ELR (cell line): ENCODE data around the gene METTL21A.
A peak's percentile ranks its signal among the peaks of the same experiment; 100 is the strongest.

Experiments used
- DNase-seq: peaks from one replicate; pipeline ENCODE4 v3.0.0-alpha.2; 2015; ENCODE audit warnings: low read depth

The METTL21A gene

GRCh38 chr2:207624185-207625013, 795 bp downstream of the METTL21A start:
- peak; percentile 80 for DNase-seq

DNA sequence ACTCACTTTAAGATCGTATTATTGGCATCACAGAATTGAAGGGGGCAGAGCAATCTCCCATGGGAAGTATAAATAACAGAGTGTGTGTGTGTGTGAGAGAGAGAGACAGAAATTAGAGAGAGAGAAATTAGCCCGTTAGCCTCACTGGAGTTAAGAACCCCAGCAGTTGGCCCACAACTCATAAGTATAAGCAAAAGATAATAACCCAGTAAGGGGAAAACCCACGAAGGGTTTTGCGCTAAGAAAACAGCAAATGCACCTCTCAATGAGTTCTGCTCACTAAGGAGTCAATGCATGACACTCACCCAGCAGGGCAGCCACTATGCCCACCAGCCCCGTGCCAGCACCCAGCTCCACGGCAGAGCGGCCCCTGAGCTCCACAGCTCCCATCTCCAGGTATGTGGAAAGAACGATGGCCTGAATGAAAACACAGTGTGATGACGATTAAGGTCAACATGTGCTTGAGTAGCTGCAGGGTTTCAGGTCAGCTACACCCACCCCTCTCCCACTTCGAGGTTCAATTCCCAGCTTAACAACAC, 3.6 kb downstream of the METTL21A start:
- DNase-seq: no peak

- DNase-seq: no peak
These were observed 5.4 kb downstream of the METTL21A start for GRCh38 chr2:207619764-207620203.

GRCh38 chr2:207617011-207617671, 8.1 kb downstream of the METTL21A start:
- DNase-seq: peak; percentile 97

DNA sequence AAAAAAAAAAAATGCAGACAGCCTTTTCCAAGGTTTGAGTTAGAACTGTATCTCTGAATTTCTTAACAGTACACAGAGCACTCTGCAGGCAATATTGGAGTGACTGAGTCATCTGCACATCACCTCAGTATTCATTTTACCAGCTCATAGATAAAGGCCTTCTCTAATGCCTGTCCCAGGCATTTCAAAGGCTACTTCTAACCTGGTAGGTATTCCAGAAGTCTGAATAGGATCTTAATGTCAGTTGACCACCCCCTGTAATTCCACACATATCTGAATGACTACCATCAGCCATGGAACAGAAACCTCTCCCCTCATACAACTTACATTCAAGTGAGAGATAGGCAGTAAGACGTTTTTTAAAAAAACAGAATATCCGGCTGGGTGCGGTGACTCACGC, 9.0 kb downstream of the METTL21A start:
- DNase-seq: peak; percentile 85

GRCh38 chr2:207614824-207615223, 10.4 kb downstream of the METTL21A start:
- DNase-seq: no peak

DNA sequence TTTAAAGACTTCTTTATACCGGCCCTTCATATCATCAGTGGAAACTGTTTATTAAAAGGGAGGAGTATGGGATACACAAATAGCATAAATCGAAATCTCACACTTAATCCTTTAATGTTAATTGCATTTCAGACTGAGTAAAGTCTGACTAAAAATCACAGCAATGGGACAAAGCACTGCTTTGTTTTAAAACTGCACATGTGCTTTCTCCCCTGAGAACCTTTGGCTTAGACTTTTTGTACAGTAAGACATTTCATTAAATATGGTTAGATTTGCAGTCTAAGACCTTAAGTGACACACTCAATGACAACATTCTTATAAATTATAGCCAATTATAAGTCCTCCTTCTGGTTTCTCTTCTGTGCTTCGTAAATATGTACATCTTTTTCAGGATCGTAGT, 12.5 kb downstream of the METTL21A start:
- no peak for DNase-seq

DNA sequence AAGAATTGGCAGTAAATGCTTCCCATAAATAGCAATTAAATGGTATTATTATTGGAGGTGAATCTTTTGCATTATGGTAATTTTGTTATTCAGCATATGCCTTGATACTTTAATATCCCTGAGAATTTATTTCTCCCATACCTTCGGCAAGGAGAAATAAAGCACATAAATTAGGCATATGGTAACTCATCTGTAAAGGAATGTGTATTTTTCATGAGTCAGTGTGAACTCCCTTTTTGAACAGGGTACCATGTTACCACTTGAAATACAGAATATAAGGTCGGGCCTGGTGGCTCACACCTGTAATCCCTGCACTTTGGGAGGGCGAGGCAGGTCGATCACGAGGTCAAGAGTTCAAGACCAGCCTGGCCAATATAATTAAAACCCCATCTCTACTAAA, 18.4 kb downstream of the METTL21A start:
- DNase-seq: no peak

- no peak for DNase-seq
These were observed 18.8 kb downstream of the METTL21A start for GRCh38 chr2:207606399-207606798.

DNA sequence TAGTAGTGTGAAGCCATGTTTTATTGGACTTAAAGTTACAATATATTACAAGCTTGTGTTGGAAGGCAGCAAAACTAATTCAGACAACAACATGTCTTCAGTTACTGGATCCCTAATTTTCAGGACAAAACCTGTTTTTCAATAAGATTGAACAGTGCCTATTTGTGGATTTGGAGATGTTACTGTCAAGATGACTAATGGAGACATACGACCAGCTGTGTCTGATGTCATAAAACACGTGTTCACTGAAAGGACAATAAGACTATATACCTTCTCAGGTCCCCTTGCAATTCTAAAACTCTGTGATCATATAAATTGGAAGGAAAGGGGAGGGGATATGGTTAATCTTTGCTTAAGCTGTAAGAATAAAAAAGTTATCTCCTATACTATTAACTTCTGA, 21.7 kb downstream of the METTL21A start:
- DNase-seq: no peak

GRCh38 chr2:207601774-207602173, 23.4 kb downstream of the METTL21A start:
- no peak for DNase-seq

DNA sequence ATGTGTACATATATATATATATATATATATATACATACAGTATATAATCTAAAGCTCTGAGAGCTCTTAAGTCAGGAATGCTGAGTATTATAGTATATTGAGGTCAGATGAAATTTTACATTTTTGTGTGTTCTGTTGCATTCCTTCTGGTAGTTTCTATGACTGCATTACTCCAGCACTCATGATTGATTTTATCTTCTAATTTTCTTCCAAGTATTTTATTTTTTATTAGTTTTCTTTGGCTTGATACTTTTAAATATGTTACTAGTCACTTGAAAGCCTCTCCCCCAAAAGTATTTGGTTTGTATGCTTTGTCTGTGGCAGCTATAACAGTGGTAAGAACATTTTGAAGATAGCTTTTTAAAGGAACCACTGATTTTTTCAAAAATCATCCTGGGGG, 25.0 kb downstream of the METTL21A start:
- no peak for DNase-seq

DNA sequence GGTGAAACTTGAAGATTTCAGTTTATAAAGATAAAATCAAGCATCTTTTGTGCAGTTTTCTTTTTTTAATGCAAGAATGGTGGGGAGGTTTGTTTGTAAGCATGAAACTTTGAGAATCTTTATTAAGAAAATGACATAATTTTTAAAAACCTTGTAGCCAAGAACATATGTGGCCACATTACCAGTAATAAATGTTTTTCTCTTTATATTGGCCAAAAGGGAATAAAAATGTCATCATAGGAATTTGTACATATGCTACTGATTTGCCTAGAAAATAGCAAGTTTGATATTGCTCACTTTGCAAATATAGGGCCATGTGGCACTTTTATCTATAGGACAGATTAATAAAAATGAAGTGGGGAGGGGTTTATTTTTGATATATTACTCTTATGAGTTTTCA, 25.6 kb downstream of the METTL21A start:
- no peak for DNase-seq

- no peak for DNase-seq
These were observed 30.5 kb downstream of the METTL21A start for GRCh38 chr2:207594731-207595130.

DNA sequence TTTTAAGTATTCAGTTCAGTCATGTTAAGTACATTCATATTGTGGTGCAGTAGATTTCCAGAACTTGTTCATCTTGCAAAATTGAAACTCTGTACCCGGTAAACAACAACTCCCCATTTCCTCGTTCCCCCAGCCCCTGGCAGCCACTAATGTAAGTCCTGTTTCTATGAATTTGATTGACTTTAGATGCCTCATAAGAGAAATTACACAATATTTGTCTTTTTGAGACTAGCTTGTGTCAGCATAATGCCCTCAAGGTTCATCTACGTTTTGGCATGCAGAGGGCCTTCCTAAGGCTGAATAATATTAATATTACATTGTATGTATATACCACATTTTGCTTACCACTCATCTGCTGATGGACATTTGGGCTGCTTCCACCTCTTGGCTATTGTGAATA, 30.9 kb downstream of the METTL21A start:
- DNase-seq: no peak

- DNase-seq: no peak
These were observed 31.9 kb downstream of the METTL21A start for GRCh38 chr2:207593277-207593676.

DNA sequence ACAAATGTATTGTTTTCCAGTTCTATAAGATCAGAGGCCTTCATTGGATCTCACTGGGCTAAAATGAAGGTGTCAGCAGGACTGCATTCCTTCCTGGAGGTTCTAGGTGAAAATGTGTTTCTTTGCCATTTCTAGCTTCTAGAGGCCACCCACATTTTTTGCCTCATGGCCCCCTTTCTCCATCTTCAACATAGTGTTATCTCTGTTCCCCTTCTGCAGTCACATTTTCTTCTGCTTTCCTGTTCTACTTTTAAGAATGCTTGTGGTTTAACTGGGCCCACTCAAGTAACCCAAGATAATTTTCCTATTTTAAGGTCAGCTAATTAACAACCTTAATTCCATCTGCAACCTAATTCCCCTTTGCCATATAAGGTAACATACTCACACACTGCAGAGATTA, 36.1 kb downstream of the METTL21A start:
- DNase-seq: no peak

- no peak for DNase-seq
These were observed 37.9 kb downstream of the METTL21A start for GRCh38 chr2:207587305-207587704.

GRCh38 chr2:207584952-207585351, 40.2 kb downstream of the METTL21A start:
- no peak for DNase-seq

DNA sequence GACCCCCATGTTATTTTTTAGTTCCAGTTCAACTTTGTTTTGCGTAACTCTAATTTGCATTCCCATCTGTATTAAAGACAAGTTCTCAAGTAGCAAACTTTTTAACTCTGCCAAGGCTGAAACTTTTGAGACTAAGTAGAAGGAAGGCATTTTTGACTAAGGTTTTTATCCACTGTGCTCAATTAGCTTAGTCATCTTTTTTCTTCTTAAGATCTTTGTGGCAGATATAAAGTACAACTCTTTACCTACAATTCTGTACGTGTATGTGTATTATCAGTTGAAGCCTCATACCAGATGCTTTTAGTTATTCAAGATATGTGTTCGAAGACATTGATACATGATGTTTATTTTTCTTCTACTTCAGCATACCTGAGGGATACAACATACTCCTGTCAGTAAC, 53.8 kb downstream of the METTL21A start:
- no peak for DNase-seq

DNA sequence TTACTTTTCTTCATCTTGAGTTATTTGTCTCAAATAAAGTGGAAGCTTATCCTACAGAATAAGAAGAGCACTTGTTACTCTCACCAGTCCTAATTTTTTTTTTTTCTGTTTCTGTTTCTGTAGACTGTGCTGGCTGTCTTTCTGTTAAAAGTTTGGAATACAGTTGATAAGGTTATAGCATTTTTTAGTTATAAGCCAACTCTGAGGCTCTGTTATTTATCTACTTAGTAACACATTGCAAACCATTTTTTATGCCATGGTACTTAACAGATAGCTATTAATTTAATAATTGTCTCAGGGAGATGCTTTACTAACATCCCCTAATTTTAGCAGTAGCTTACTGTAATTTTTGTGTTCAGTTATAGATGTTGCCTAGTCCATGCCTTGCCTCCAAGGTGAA, 57.5 kb downstream of the METTL21A start:
- DNase-seq: no peak

DNA sequence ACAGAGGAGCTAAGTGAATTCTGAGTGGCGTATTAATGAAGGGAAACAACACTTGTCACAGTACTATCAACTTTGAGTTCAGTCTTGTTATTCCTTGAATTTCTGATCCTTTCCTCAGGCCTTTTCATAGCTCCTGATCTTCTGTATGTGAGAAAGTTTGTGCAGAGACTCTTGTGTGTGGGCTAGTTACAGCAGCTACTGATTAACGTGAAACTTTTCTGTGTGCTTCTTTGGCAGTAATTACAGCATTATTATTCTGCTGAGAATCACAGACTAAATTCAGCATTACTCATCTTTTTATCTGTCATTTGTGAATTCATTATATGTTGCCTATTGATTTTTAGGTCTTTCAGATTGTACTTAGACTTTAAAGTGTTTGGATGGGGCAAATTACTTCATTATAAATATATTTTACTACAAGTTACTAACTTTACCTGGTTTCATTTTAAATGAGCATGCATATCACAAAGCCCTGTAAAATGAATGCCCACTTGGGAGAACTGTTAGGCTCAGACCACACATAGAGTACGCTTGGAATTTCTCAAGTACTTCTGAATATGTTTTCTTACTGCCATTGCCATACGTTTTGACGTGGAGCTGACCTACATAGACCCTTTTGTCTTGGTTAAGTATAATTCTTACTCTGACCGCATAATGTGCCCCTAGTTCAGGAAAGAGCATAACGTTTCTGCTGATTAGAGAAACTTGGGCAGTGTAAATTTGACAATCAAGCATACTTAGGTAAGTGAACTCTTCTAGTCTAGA, 59.3 kb downstream of the METTL21A start:
- DNase-seq: no peak
